Liver (tissue), 9 donors: Measurements from ENCODE around the gene MCF2L. TPM values are rescaled to one million over a fixed set of nuclear protein-coding genes. Genes with fewer than 3 reads are reported as not detected.

Source experiments
- DNase-seq: peaks from one replicate; pipeline ENCODE4 v3.0.0-alpha.2; 2017; ENCODE audit warnings: low spot score
- H3K27ac ChIP-seq, 2 donors: one replicate each; pipeline ENCODE4 v1.7.0; 2013; ENCODE audit warnings: inconsistent platforms in 2 of 2, low read length in 2 of 2, control low read depth in 1 of 2, low read depth in 1 of 2, mild to moderate bottlenecking in 1 of 2
- H3K27me3 ChIP-seq, 4 donors: one replicate each; pipeline versions ENCODE4 v1.6.1 to v1.7.0; 2013; ENCODE audit warnings: low read length in 3 of 4, inconsistent platforms in 1 of 4, mild to moderate bottlenecking in 1 of 4, moderate library complexity in 1 of 4; ENCODE audit not compliant: control insufficient read depth in 4 of 4, insufficient read depth in 4 of 4
- H3K36me3 ChIP-seq, 4 donors: one replicate each; pipeline versions ENCODE4 v1.6.1 to v1.7.0; 2013; ENCODE audit warnings: low read length in 3 of 4, mild to moderate bottlenecking in 3 of 4, low read depth in 1 of 4, moderate library complexity in 1 of 4; ENCODE audit not compliant: control insufficient read depth in 4 of 4, insufficient read depth in 3 of 4
- H3K4me1 ChIP-seq, 4 donors: one replicate each; pipeline versions ENCODE4 v1.6.1 to v1.7.0; 2013; ENCODE audit warnings: low read length in 3 of 4, mild to moderate bottlenecking in 3 of 4, moderate library complexity in 1 of 4; ENCODE audit not compliant: control insufficient read depth in 4 of 4, insufficient read depth in 4 of 4
- H3K4me3 ChIP-seq, 3 donors: one replicate each; pipeline versions ENCODE4 v1.6.1 to v1.7.0; 2013; ENCODE audit warnings: low read length in 3 of 3, control low read depth in 1 of 3, low read depth in 1 of 3, mild to moderate bottlenecking in 1 of 3
- H3K9ac ChIP-seq, 2 donors: one replicate each; pipeline ENCODE4 v1.7.0; 2013; ENCODE audit warnings: low read length in 2 of 2, mild to moderate bottlenecking in 2 of 2, moderate library complexity in 2 of 2, control low read depth in 1 of 2, low read depth in 1 of 2
- H3K9me3 ChIP-seq, 4 donors: one replicate each; pipeline versions ENCODE4 v1.6.1 to v1.7.0; 2013; ENCODE audit warnings: low read length in 3 of 4; ENCODE audit not compliant: control insufficient read depth in 4 of 4
- FOXA2 ChIP-seq: IDR thresholded peaks from 2 replicates; pipeline ENCODE4 v1.6.1; 2016; ENCODE audit warnings: antibody characterized with exemption
- HNF4A ChIP-seq, 2 donors: conservative IDR thresholded peaks; 2 replicates each; pipeline ENCODE4 v1.6.1; 2016; ENCODE audit warnings: antibody characterized with exemption in 2 of 2, mild to moderate bottlenecking in 2 of 2
- HNF4G ChIP-seq: IDR thresholded peaks from 2 replicates; pipeline ENCODE4 v1.6.1; 2016; ENCODE audit warnings: antibody characterized with exemption
- JUND ChIP-seq, 2 donors: IDR thresholded peaks; 2 replicates each; pipeline ENCODE4 v1.6.1; 2016; ENCODE audit warnings: antibody characterized with exemption in 2 of 2
- MAX ChIP-seq: IDR thresholded peaks from 2 replicates; pipeline ENCODE4 v1.6.1; 2016; ENCODE audit warnings: antibody characterized with exemption
- RAD21 ChIP-seq, 2 donors: IDR thresholded peaks; 2 replicates each; pipeline ENCODE4 v1.6.1; 2016; ENCODE audit warnings: antibody characterized with exemption in 2 of 2, mild to moderate bottlenecking in 2 of 2
- SP1 ChIP-seq: IDR thresholded peaks from 2 replicates; pipeline ENCODE4 v1.6.1; 2018; ENCODE audit warnings: antibody characterized with exemption, mild to moderate bottlenecking
- TAF1 ChIP-seq: conservative IDR thresholded peaks from 2 replicates; pipeline ENCODE4 v1.6.1; 2016; ENCODE audit warnings: antibody characterized with exemption, mild to moderate bottlenecking
- YY1 ChIP-seq: IDR thresholded peaks from 2 replicates; pipeline ENCODE4 v1.6.1; 2016; ENCODE audit warnings: antibody characterized with exemption, mild to moderate bottlenecking
- ZBTB33 ChIP-seq: IDR thresholded peaks from 2 replicates; pipeline ENCODE4 v1.6.1; 2016; ENCODE audit warnings: antibody characterized with exemption
- WGBS: extraction: QIAGEN DNeasy Blood & Tissue Kit; methylation state at CpG from one replicate; pipeline ENCODE4 v1.1.7; 2013; 5-methylcytosine and 5-hydroxymethylcytosine counted together
- polyA plus RNA-seq, 2 donors: library from polyadenylated mRNA; stranded (reverse) in 1 of 2; unstranded in 1 of 2; fragments of 200-250 nt in 1 of 2; fragments of >200 nt in 1 of 2; fragmentation: Nextera tagmentation in 1 of 2; extraction: Ambion mirVana in 1 of 2; gene quantifications; one replicate each; pipeline versions ENCODE4 v1.2.1 to v1.2.3, GENCODE V29; 2013 to 2015
- total RNA-seq, 2 donors: library from RNA; depleted of rRNA; stranded (reverse); fragments of >200 nt; gene quantifications; one replicate each; pipeline ENCODE4 v1.2.3, GENCODE V29; 2014
- donor health status: healthy.
- donor health status: healthy.
- donor health status: healthy.
- donor health status: healthy.
- donor health status: healthy.

MCF2L gene
- total and polyA plus RNA-seq, 4 donors = 2.9 to 12.8 (median 7.1) TPM

GRCh38 chr13:113118261-113119021 is 149.4 kb downstream of the MCF2L start (continued):
- TF ChIP-seq SP1 (no peak), RAD21 (IDR thresholded peaks at IDR 0.05) (no peak)

GRCh38 chr13:113119166-113119821 is 150.3 kb downstream of the MCF2L start:
- no peaks in the 10 kb centered on the region for H3K9me3 ChIP-seq
- no peak for TF ChIP-seq ZBTB33
- TF ChIP-seq FOXA2 = no peak
- no peak for TF ChIP-seq MAX
- peak in 1 of 2 donors; percentile 69 for TF ChIP-seq JUND (IDR thresholded peaks at IDR 0.05)
- H3K27ac ChIP-seq = no peak overlapping the region
- 92% methylated on average over 16 of the region's 16 CpGs for WGBS
- H3K4me3 ChIP-seq = no peak overlapping the region
- H3K4me1 ChIP-seq = peaks cover 3 to 27% (median 17%) of the 10 kb centered on the region in 4 donors
- H3K9ac ChIP-seq = no peak overlapping the region
- DNase-seq = peak; percentile 25
- no peaks in the 10 kb centered on the region for H3K27me3 ChIP-seq
- peaks cover 0 to 6% (median 5%) of the 10 kb centered on the region in 4 donors for H3K36me3 ChIP-seq

GRCh38 chr13:113119822-113120189 is 150.8 kb downstream of the MCF2L start:
- TF ChIP-seq HNF4G (no peak), ZBTB33 (no peak), HNF4A (conservative IDR thresholded peaks at IDR 0.05) (no peak), TAF1 (no peak), YY1 (no peak)
- Histone ChIP-seq H3K27ac (no peak overlapping the region), H3K4me1 (peaks cover 3 to 29% (median 18%) of the 10 kb centered on the region in 4 donors), H3K36me3 (peaks cover 0 to 6% (median 5%) of the 10 kb centered on the region in 4 donors), H3K9me3 (no peaks in the 10 kb centered on the region), H3K4me3 (no peak overlapping the region), H3K27me3 (no peaks in the 10 kb centered on the region), H3K9ac (no peak overlapping the region)
- 96% methylated on average over 7 of the region's 7 CpGs for WGBS
- DNase-seq = peak; percentile 4
